A549 (cell line): Measurements from ENCODE around the gene ACO2. TPM values are rescaled to one million over a fixed set of nuclear protein-coding genes. Genes with fewer than 3 reads are reported as not detected.

Experiments used
- ATAC-seq, 2 experiments: fragments of 200-7000 bp in 1 of 2; fragments of >200 bp in 1 of 2; cut with Nextera tagmentation in 1 of 2; cut with Tn5 transposase in 1 of 2; 3 replicates each; pipeline versions ENCODE4 v1.8.0 to v1.9.1; 2018 to 2020; ENCODE audit warnings: mild to moderate bottlenecking in 1 of 2, moderate library complexity in 1 of 2
- CTCF ChIA-PET: fragments of 300-600 bp; sonication (Branson Sonifier 250); formaldehyde crosslinking; extraction: SDS; loops from one replicate; lab custom pipeline; 2021; ENCODE audit warnings: antibody characterized with exemption, inconsistent platforms; lab: Yijun Ruan, JAX
- POLR2A ChIA-PET: fragments of 350-600 bp; formaldehyde crosslinking; extraction: SDS; loops from one replicate; lab custom pipeline; 2021; ENCODE audit warnings: antibody characterized with exemption, inconsistent platforms; lab: Yijun Ruan, JAX
- DNase-seq, 2 experiments: peaks; one replicate each; pipeline versions ENCODE4 v3.0.0 to v3.0.0-alpha.2; 2011 to 2016; ENCODE audit warnings: low read depth in 1 of 2, low spot score in 1 of 2
- FAIRE-seq: peaks from 2 replicates; lab custom pipeline; 2011; peaks lifted over from hg19 to GRCh38; lab: Jason Lieb, UNC
- H3K27ac ChIP-seq, 2 experiments: fragments of >200 bp; sonication (Bioruptor Twin); formaldehyde crosslinking; 3 replicates each; pipeline ENCODE4 v1.5.1; 2016 to 2017
- H3K4me1 ChIP-seq: fragments of >200 bp; sonication (Bioruptor Twin); formaldehyde crosslinking; 3 replicates; pipeline ENCODE4 v1.6.1; 2016
- H3K4me2 ChIP-seq: fragments of >200 bp; sonication (Bioruptor Twin); formaldehyde crosslinking; 3 replicates; pipeline ENCODE4 v1.6.1; 2016
- H3K4me3 ChIP-seq: fragments of >200 bp; sonication (Bioruptor Twin); formaldehyde crosslinking; 3 replicates; pipeline ENCODE4 v1.5.1; 2016
- H3K9me3 ChIP-seq: fragments of >200 bp; sonication (Bioruptor Twin); formaldehyde crosslinking; 3 replicates; pipeline ENCODE4 v1.6.1; 2016
- BCL3 ChIP-seq: fragments of >200 bp; sonication (Bioruptor Twin); formaldehyde crosslinking; IDR thresholded peaks from 3 replicates; pipeline ENCODE4 v1.6.1; 2016
- CBX2 ChIP-seq: fragments of 200-600 bp; sonication (generic); IDR thresholded peaks from 2 replicates; pipeline ENCODE4 v1.6.1; 2016; ENCODE audit warnings: low read depth, mild to moderate bottlenecking, borderline replicate concordance
- CBX8 ChIP-seq: fragments of 200-600 bp; sonication (generic); IDR thresholded peaks from 2 replicates; pipeline ENCODE4 v1.6.1; 2016
- CEBPB ChIP-seq, 2 experiments: fragments of >200 bp in 1 of 2; sonication (Bioruptor Twin) in 1 of 2; formaldehyde crosslinking in 1 of 2; IDR thresholded peaks; 2 replicates each; pipeline ENCODE4 v1.6.1; 2012 to 2016
- CTCF ChIP-seq: fragments of >200 bp; sonication (Bioruptor Twin); formaldehyde crosslinking; IDR thresholded peaks from 3 replicates; pipeline ENCODE4 v1.5.1; 2016
- ESRRA ChIP-seq: fragments of 150-350 bp; IDR thresholded peaks from 2 replicates; pipeline ENCODE4 v1.6.1; 2014; ENCODE audit warnings: mild to moderate bottlenecking, low read length, borderline replicate concordance
- FOSB ChIP-seq: fragments of 250-450 bp; sonication (Bioruptor Pico); IDR thresholded peaks from 2 replicates; pipeline ENCODE4 v1.5.0; 2020; ENCODE audit warnings: mild to moderate bottlenecking, moderate library complexity
- FOXS1 ChIP-seq: fragments of 250-450 bp; sonication (Bioruptor Pico); IDR thresholded peaks from 2 replicates; pipeline ENCODE4 v1.5.0; 2020; ENCODE audit warnings: mild to moderate bottlenecking, moderate library complexity
- GATA3 ChIP-seq: IDR thresholded peaks from 2 replicates; pipeline ENCODE4 v1.6.1; 2012; ENCODE audit warnings: borderline replicate concordance
- HDAC2 ChIP-seq: fragments of 200-600 bp; sonication (generic); IDR thresholded peaks from 2 replicates; pipeline ENCODE4 v1.6.1; 2016
- HEYL ChIP-seq: fragments of 250-450 bp; sonication (Bioruptor Pico); IDR thresholded peaks from 2 replicates; pipeline ENCODE4 v1.8.0; 2021; ENCODE audit warnings: mild to moderate bottlenecking, moderate library complexity
- HOXB13 ChIP-seq: fragments of 250-450 bp; sonication (Bioruptor Pico); IDR thresholded peaks from 2 replicates; pipeline ENCODE4 v1.5.0; 2020; ENCODE audit warnings: low read depth, mild to moderate bottlenecking, moderate library complexity
- HOXB5 ChIP-seq: fragments of 250-450 bp; sonication (Bioruptor Pico); IDR thresholded peaks from 2 replicates; pipeline ENCODE4 v1.5.0; 2020; ENCODE audit warnings: mild to moderate bottlenecking, moderate library complexity
- JUN ChIP-seq, 2 experiments: fragments of >200 bp; sonication (Bioruptor Twin); formaldehyde crosslinking; IDR thresholded peaks; 2 replicates in 1 of 2; 3 replicates in 1 of 2; pipeline ENCODE4 v1.6.1; 2016 to 2017
- KDM1A ChIP-seq: fragments of 200-600 bp; sonication (generic); IDR thresholded peaks from 2 replicates; pipeline ENCODE4 v1.6.1; 2016; ENCODE audit warnings: low read depth, mild to moderate bottlenecking
- KDM5A ChIP-seq: fragments of 200-600 bp; sonication (generic); IDR thresholded peaks from 2 replicates; pipeline ENCODE4 v1.6.1; 2016; ENCODE audit warnings: antibody characterized with exemption, mild to moderate bottlenecking
- MAX ChIP-seq: IDR thresholded peaks from 2 replicates; pipeline ENCODE4 v1.6.1; 2012
- MAZ ChIP-seq: fragments of 150-350 bp; IDR thresholded peaks from 2 replicates; pipeline ENCODE4 v1.6.1; 2014; ENCODE audit warnings: antibody characterized with exemption, low read depth, low read length, borderline replicate concordance
- NFE2L2 ChIP-seq: fragments of 150-350 bp; conservative IDR thresholded peaks from 2 replicates; pipeline ENCODE4 v1.6.1; 2014; ENCODE audit warnings: low read length
- PBX3 ChIP-seq: IDR thresholded peaks from 2 replicates; pipeline ENCODE4 v1.6.1; 2012
- RARB ChIP-seq: fragments of 250-450 bp; sonication (Bioruptor Pico); IDR thresholded peaks from 2 replicates; pipeline ENCODE4 v1.8.0; 2021; ENCODE audit warnings: mild to moderate bottlenecking, moderate library complexity
- REST ChIP-seq: fragments of 200-600 bp; sonication (generic); IDR thresholded peaks from 2 replicates; pipeline ENCODE4 v1.6.1; 2016; ENCODE audit warnings: antibody characterized with exemption, mild to moderate bottlenecking, moderate library complexity
- RFX5 ChIP-seq: fragments of 450-650 bp; IDR thresholded peaks from 2 replicates; pipeline ENCODE4 v1.7.1; 2014; ENCODE audit warnings: antibody characterized with exemption, mild to moderate bottlenecking, moderate library complexity
- RNF2 ChIP-seq: fragments of 200-600 bp; sonication (generic); IDR thresholded peaks from 2 replicates; pipeline ENCODE4 v1.6.1; 2016; ENCODE audit warnings: low read depth, mild to moderate bottlenecking, antibody characterized with exemption, moderate library complexity, borderline replicate concordance
- SREBF2 ChIP-seq: fragments of 450-650 bp; IDR thresholded peaks from 2 replicates; pipeline ENCODE4 v1.6.1; 2014; ENCODE audit warnings: mild to moderate bottlenecking, moderate library complexity
- USF2 ChIP-seq: fragments of 450-650 bp; IDR thresholded peaks from 2 replicates; pipeline ENCODE4 v1.6.1; 2014; ENCODE audit warnings: antibody characterized with exemption
- ZSCAN20 ChIP-seq: fragments of 250-450 bp; sonication (Bioruptor Pico); IDR thresholded peaks from 2 replicates; pipeline ENCODE4 v1.8.0; 2022; ENCODE audit warnings: mild to moderate bottlenecking, moderate library complexity
- WGBS: methylation state at CpG from one replicate; pipeline ENCODE4 v1.1.6; 2017; ENCODE audit errors: missing lambda C conversion rate; 5-methylcytosine and 5-hydroxymethylcytosine counted together
- polyA plus RNA-seq, 4 experiments: library from polyadenylated mRNA; depleted of rRNA in 3 of 4; stranded (reverse); fragments of >200 nt; fragmentation: RNase III in 1 of 4; extraction: RNeasy Plus Mini Kit Qiagen cat#74134 plus additional on column Dnase treatment in 1 of 4; gene quantifications; 2 replicates in 3 of 4; 3 replicates in 1 of 4; pipeline ENCODE4 v1.2.3, GENCODE V29; 2011 to 2017

ACO2 gene
- polyA plus RNA-seq, 2 of the 4 experiments (the other 2 are of a cell fraction), result 30.7 to 43.7 TPM

- no peak for FAIRE-seq
- ChIA-PET CTCF (interaction anchor here (1.2 to 4.0 kb wide), 2 partner anchors 10 to 104 kb away, joined by 4 to 31 read pairs; no protein-coding TSS in a partner anchor), POLR2A (no interaction called here)
- ATAC-seq, result no peak
- no peak overlapping the region for H3K27ac ChIP-seq
- WGBS, result 92% methylated on average over 12 of the region's 23 CpGs
- DNase-seq, result no peak
- H3K9me3 ChIP-seq, result no peaks in the 10 kb centered on the region
- H3K4me1 ChIP-seq, result peaks cover 6% of the 10 kb centered on the region
- H3K4me2 ChIP-seq, result no peak overlapping the region
- no peak overlapping the region for H3K4me3 ChIP-seq
- TF ChIP-seq CTCF (no peak), JUN (IDR thresholded peaks at IDR 0.05) (no peak), RARB (no peak), NFE2L2 (no peak), ZSCAN20 (CRISPR knock-in tag) (no peak), FOSB (CRISPR knock-in tag) (no peak), USF2 (no peak), CBX8 (no peak), MAZ (no peak)
Measured at GRCh38 chr22:41507330-41508063, 38.6 kb downstream of the ACO2 start.

GRCh38 chr22:41508770-41509170 lies 39.9 kb downstream of the ACO2 start:
- FAIRE-seq, result no peak
- POLR2A ChIA-PET, result no interaction called here
- CTCF ChIA-PET, result interaction anchor here (1.1 to 1.7 kb wide), 4 partner anchors 9 to 583 kb away, joined by 3 to 13 read pairs (median 5); no protein-coding TSS in a partner anchor

GRCh38 chr22:41511521-41511968 lies 42.6 kb downstream of the ACO2 start:
- Histone ChIP-seq H3K4me2 (no peak overlapping the region), H3K4me1 (peaks cover 15% of the 10 kb centered on the region), H3K9me3 (no peaks in the 10 kb centered on the region), H3K4me3 (no peak overlapping the region), H3K27ac (peak overlapping the region in 1 of 2 experiments; percentile 86; a peak in 2 of 6 replicates)
- ChIA-PET POLR2A (no interaction called here), CTCF (interaction anchor here (0.8 kb wide), 1 partner anchor 22 kb away, joined by 3 read pairs; no protein-coding TSS in a partner anchor)
- DNase-seq (no peak), FAIRE-seq (no peak), ATAC-seq (no peak)
- 90% methylated on average over 2 of the region's 2 CpGs for WGBS
- TF ChIP-seq NFE2L2 (no peak), CBX8 (no peak), PBX3 (no peak), HDAC2 (no peak), HEYL (CRISPR knock-in tag) (no peak), REST (no peak), HOXB5 (CRISPR knock-in tag) (no peak), MAX (no peak), KDM1A (no peak), BCL3 (no peak), RNF2 (no peak), SREBF2 (no peak), FOXS1 (no peak), RFX5 (no peak), ESRRA (no peak)

More at GRCh38 chr22:41508770-41509170, 39.9 kb downstream of the ACO2 start:
- Histone ChIP-seq H3K4me2 (no peak overlapping the region), H3K9me3 (no peaks in the 10 kb centered on the region), H3K4me1 (peaks cover 15% of the 10 kb centered on the region), H3K4me3 (no peak overlapping the region), H3K27ac (no peak overlapping the region)
- ATAC-seq (peak; percentile 30 to 39; a peak in 3 of 6 replicates), DNase-seq (no peak)
- 100% methylated on average over 3 of the region's 12 CpGs for WGBS
- TF ChIP-seq KDM5A (no peak), GATA3 (no peak), CBX2 (no peak), CBX8 (no peak), CEBPB (IDR thresholded peaks at IDR 0.05) (no peak), HOXB13 (CRISPR knock-in tag) (no peak), HEYL (CRISPR knock-in tag) (no peak), RFX5 (no peak)
